Mammary epithelial cell (primary cell): ENCODE measurements around the gene NPL.

ENCODE experiments used
- EZH2 ChIP-seq: IDR thresholded peaks from 2 replicates; pipeline ENCODE4 v1.6.1; 2012; ENCODE audit warnings: low read length, inconsistent platforms, borderline replicate concordance
- TF ChIP-seq, protein P1 (sequence below), 2 donors: IDR thresholded peaks in 1 of 2; conservative IDR thresholded peaks in 1 of 2; 2 replicates each; pipeline ENCODE4 v1.5.1; 2011 to 2012; ENCODE audit warnings: inconsistent platforms in 2 of 2, low read length in 2 of 2, mild to moderate bottlenecking in 2 of 2, control low read depth in 1 of 2, low read depth in 1 of 2; ENCODE audit not compliant: insufficient read depth in 1 of 2; ENCODE audit errors: extremely low read depth in 1 of 2

DNA sequence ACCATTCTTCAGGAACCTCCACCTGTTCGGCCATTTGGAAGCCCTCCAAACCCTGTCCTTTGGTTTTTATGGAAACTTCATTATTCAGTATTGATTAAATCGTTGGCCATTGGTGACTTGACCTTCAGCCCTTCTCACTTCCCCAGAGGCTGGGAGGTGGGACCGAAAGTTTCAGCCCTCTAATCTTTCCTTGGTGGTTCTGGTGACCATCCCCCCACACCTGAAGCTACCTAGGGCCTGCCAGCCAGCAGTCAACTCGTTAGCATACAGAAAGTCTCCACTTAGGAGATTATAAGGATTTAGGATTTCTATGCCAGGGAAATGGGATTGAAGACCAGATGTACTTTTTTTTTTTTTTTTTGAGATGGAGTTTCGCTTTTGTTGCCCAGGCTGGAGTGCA, 56.3 kb downstream of the NPL start:
- TF ChIP-seq, protein P1, sequence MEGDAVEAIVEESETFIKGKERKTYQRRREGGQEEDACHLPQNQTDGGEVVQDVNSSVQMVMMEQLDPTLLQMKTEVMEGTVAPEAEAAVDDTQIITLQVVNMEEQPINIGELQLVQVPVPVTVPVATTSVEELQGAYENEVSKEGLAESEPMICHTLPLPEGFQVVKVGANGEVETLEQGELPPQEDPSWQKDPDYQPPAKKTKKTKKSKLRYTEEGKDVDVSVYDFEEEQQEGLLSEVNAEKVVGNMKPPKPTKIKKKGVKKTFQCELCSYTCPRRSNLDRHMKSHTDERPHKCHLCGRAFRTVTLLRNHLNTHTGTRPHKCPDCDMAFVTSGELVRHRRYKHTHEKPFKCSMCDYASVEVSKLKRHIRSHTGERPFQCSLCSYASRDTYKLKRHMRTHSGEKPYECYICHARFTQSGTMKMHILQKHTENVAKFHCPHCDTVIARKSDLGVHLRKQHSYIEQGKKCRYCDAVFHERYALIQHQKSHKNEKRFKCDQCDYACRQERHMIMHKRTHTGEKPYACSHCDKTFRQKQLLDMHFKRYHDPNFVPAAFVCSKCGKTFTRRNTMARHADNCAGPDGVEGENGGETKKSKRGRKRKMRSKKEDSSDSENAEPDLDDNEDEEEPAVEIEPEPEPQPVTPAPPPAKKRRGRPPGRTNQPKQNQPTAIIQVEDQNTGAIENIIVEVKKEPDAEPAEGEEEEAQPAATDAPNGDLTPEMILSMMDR (conservative IDR thresholded peaks at IDR 0.05 in 1 of 2, IDR thresholded peaks at IDR 0.05 in 1 of 2; ENCODE audit: extremely low read depth in 1 of 2, insufficient read depth in 1 of 2, low read depth in 1 of 2, low read length in 2 of 2): no peak
- no peak for TF ChIP-seq EZH2
